Trophoblast cell (in vitro differentiated cells and primary cell): ENCODE measurements around the gene CD79A.

Source experiments
- DNase-seq, 2 donors: peaks; one replicate each; pipeline ENCODE4 v3.0.0-alpha.2; 2016
- H2AFZ ChIP-seq: 2 replicates; pipeline ENCODE4 v1.6.1; 2013; ENCODE audit warnings: low read length, moderate library complexity, mild to moderate bottlenecking; ENCODE audit not compliant: insufficient read depth, poor library complexity
- H2AK5ac ChIP-seq: 2 replicates; pipeline ENCODE4 v1.6.1; 2013; ENCODE audit warnings: mild to moderate bottlenecking, low read length
- H2BK120ac ChIP-seq: 2 replicates; pipeline ENCODE4 v1.6.1; 2013; ENCODE audit warnings: low read length, mild to moderate bottlenecking, moderate library complexity; ENCODE audit not compliant: insufficient read depth, poor library complexity
- H2BK12ac ChIP-seq: 2 replicates; pipeline ENCODE4 v1.6.1; 2013; ENCODE audit warnings: mild to moderate bottlenecking, low read length, moderate library complexity
- H2BK5ac ChIP-seq: 2 replicates; pipeline ENCODE4 v1.6.1; 2013; ENCODE audit warnings: low read length, low read depth, moderate library complexity, mild to moderate bottlenecking; ENCODE audit not compliant: poor library complexity
- H3K14ac ChIP-seq: 2 replicates; pipeline ENCODE4 v1.6.1; 2013; ENCODE audit warnings: mild to moderate bottlenecking, low read length
- H3K18ac ChIP-seq: 2 replicates; pipeline ENCODE4 v1.6.1; 2013; ENCODE audit warnings: mild to moderate bottlenecking, low read length
- H3K23ac ChIP-seq: 2 replicates; pipeline ENCODE4 v1.6.1; 2013; ENCODE audit warnings: low read length
- H3K27ac ChIP-seq: 2 replicates; pipeline ENCODE4 v1.5.1; 2013; ENCODE audit warnings: low read depth, mild to moderate bottlenecking, inconsistent platforms, low read length, moderate library complexity
- H3K27me3 ChIP-seq: 2 replicates; pipeline ENCODE4 v1.6.1; 2013; ENCODE audit warnings: inconsistent platforms, mild to moderate bottlenecking, low read length, moderate library complexity; ENCODE audit not compliant: insufficient read depth
- H3K36me3 ChIP-seq, 2 experiments: 1 replicate in 1 of 2; 2 replicates in 1 of 2; pipeline ENCODE4 v1.6.1; 2013; ENCODE audit warnings: low read length in 2 of 2, mild to moderate bottlenecking in 2 of 2, moderate library complexity in 1 of 2; ENCODE audit not compliant: insufficient read depth in 2 of 2, control insufficient read depth in 1 of 2
- H3K4ac ChIP-seq: 2 replicates; pipeline ENCODE4 v1.6.1; 2013; ENCODE audit warnings: low read depth, mild to moderate bottlenecking, low read length, moderate library complexity
- H3K4me1 ChIP-seq, 2 experiments: 1 replicate in 1 of 2; 2 replicates in 1 of 2; pipeline ENCODE4 v1.6.1; 2013; ENCODE audit warnings: low read length in 2 of 2, mild to moderate bottlenecking in 2 of 2, moderate library complexity in 1 of 2; ENCODE audit not compliant: insufficient read depth in 2 of 2, control insufficient read depth in 1 of 2
- H3K4me2 ChIP-seq: 2 replicates; pipeline ENCODE4 v1.6.1; 2013; ENCODE audit warnings: inconsistent platforms, mild to moderate bottlenecking, low read length, moderate library complexity
- H3K4me3 ChIP-seq: 2 replicates; pipeline ENCODE4 v1.5.1; 2013; ENCODE audit warnings: mild to moderate bottlenecking, low read depth, low read length, inconsistent platforms
- H3K79me1 ChIP-seq: one replicate; pipeline ENCODE4 v1.6.1; 2013; ENCODE audit warnings: low read length
- H3K79me2 ChIP-seq: 2 replicates; pipeline ENCODE4 v1.6.1; 2013; ENCODE audit warnings: low read length, mild to moderate bottlenecking; ENCODE audit not compliant: control insufficient read depth, insufficient read depth, poor library complexity
- H3K9ac ChIP-seq: 2 replicates; pipeline ENCODE4 v1.6.1; 2013; ENCODE audit warnings: mild to moderate bottlenecking, low read length
- H3K9me3 ChIP-seq: 2 replicates; pipeline ENCODE4 v1.6.1; 2013; ENCODE audit warnings: low read depth, mild to moderate bottlenecking, control low read depth, inconsistent platforms, low read length; ENCODE audit not compliant: insufficient read depth
- H4K12ac ChIP-seq: 2 replicates; pipeline ENCODE4 v1.6.1; 2013; ENCODE audit warnings: low read depth, mild to moderate bottlenecking, low read length, moderate library complexity
- H4K8ac ChIP-seq: 2 replicates; pipeline ENCODE4 v1.6.1; 2013; ENCODE audit warnings: low read depth, mild to moderate bottlenecking, low read length, moderate library complexity
- H4K91ac ChIP-seq: one replicate; pipeline ENCODE4 v1.6.1; 2013; ENCODE audit warnings: low read depth, mild to moderate bottlenecking, low read length, moderate library complexity
- WGBS: extraction: QIAGEN DNeasy Blood & Tissue Kit; methylation state at CpG from one replicate; pipeline ENCODE4 v1.1.7; 2013; ENCODE audit warnings: missing lambda C conversion rate; ENCODE audit not compliant: insufficient read length, insufficient coverage; ENCODE audit errors: extremely low coverage; 5-methylcytosine and 5-hydroxymethylcytosine counted together

CD79A gene

GRCh38 chr19:41848666-41849065 lies 28.4 kb upstream of the CD79A start:
- H3K4me1 ChIP-seq: no peaks in the 10 kb centered on the region
- H2BK120ac ChIP-seq: no peak overlapping the region
- no peak overlapping the region for H3K4ac ChIP-seq
- DNase-seq: no peak
- no peak overlapping the region for H3K4me2 ChIP-seq
- H3K14ac ChIP-seq: no peak overlapping the region
- no peak overlapping the region for H3K18ac ChIP-seq
- H3K27me3 ChIP-seq: no peaks in the 10 kb centered on the region
- H3K79me2 ChIP-seq: no peaks in the 10 kb centered on the region
- H4K8ac ChIP-seq: no peak overlapping the region
- no peak overlapping the region for H3K9ac ChIP-seq
- no peak overlapping the region for H2AFZ ChIP-seq
- H3K9me3 ChIP-seq: peaks cover 2% of the 10 kb centered on the region
- H2BK12ac ChIP-seq: no peak overlapping the region
- no peak overlapping the region for H4K91ac ChIP-seq
- H3K36me3 ChIP-seq: no peaks in the 10 kb centered on the region
- no peak overlapping the region for H4K12ac ChIP-seq
- no peak overlapping the region for H3K4me3 ChIP-seq
- no peaks in the 10 kb centered on the region for H3K79me1 ChIP-seq
- H2BK5ac ChIP-seq: no peak overlapping the region
- WGBS: no CpG with 5 or more reads among the region's 6 CpGs
- no peak overlapping the region for H2AK5ac ChIP-seq
- no peak overlapping the region for H3K27ac ChIP-seq
- no peak overlapping the region for H3K23ac ChIP-seq

DNA sequence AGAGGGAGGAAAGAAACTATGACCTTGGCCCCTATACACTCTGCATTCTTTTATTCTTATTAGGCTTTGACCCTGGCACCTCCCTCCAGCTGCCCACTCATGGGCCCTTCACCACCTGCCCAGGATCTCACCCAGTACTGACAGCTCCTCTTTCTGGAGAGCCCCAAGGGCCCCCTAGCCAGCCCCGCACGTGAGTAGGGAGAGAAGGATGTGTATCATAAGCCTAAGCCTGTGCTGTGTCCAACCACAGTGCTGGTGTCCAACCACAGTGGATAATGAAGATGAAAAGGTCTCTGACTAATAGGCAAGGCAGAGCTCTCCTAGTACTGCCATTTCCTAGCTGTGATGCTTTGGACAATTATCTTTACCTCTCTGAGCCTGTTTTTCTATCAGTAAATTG lies 28.0 kb upstream of the CD79A start:
- Histone ChIP-seq H3K14ac (no peak overlapping the region), H2AK5ac (no peak overlapping the region), H3K9ac (no peak overlapping the region), H3K27ac (no peak overlapping the region), H3K18ac (no peak overlapping the region), H3K23ac (no peak overlapping the region), H2AFZ (no peak overlapping the region), H3K79me2 (no peaks in the 10 kb centered on the region), H2BK5ac (no peak overlapping the region), H3K79me1 (no peaks in the 10 kb centered on the region), H3K4me3 (no peak overlapping the region), H4K91ac (no peak overlapping the region), H2BK12ac (no peak overlapping the region), H2BK120ac (no peak overlapping the region), H3K36me3 (no peaks in the 10 kb centered on the region), H3K4ac (no peak overlapping the region), H4K12ac (no peak overlapping the region), H3K27me3 (no peaks in the 10 kb centered on the region), H3K9me3 (peaks cover 2% of the 10 kb centered on the region), H3K4me2 (no peak overlapping the region), H3K4me1 (no peaks in the 10 kb centered on the region), H4K8ac (no peak overlapping the region)
- WGBS: no CpG with 5 or more reads among the region's 2 CpGs
- DNase-seq: no peak

DNA sequence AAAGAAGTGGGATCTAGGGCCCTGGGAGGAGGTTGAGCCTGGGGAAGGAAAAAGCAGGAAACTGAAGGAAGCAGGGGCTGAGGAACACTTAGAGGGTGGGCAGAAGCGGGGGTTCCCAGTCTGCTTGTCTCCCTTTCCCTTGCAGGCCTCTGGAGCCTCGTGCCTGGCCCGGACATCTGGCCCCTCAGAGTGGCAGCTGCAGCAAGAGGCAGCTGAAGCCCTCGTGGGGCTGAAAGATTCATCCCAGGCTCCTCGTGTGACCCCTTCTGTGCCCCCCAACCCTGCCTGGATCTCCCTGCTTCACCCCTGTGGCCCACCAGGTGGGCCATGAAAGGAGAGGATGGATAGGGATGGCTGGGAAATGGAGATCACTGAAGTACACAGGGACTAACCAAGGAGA lies 26.7 kb upstream of the CD79A start:
- H3K4me1 ChIP-seq: no peaks in the 10 kb centered on the region
- WGBS: no CpG with 5 or more reads among the region's 5 CpGs

DNA sequence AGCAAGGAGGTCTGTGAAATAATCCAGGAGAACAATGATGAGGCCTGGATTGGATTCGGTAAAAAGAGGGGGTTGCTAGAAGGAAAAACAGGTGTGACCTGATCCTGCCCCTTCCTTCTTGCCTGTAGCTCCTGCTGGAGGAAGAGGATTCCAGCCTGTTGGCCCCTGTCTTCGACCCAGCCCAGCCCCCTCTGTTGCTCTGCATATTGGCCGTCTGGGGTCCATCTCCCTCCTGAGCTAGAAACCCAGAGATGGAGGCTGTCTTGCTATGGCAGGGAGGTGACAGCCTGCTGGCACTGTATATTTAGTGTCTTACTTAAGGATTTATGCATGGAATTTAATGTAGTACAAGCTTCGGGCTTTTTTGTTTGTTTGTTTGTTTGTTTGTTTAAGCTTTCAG lies 25.6 kb upstream of the CD79A start:
- no peak overlapping the region for H4K12ac ChIP-seq
- no peaks in the 10 kb centered on the region for H3K27me3 ChIP-seq
- H2BK12ac ChIP-seq: no peak overlapping the region
- H3K23ac ChIP-seq: no peak overlapping the region
- no peak overlapping the region for H3K27ac ChIP-seq
- H3K18ac ChIP-seq: no peak overlapping the region
- WGBS: no CpG with 5 or more reads among the region's 4 CpGs
- H3K79me2 ChIP-seq: no peaks in the 10 kb centered on the region
- no peak overlapping the region for H4K91ac ChIP-seq
- H3K9ac ChIP-seq: no peak overlapping the region
- no peak overlapping the region for H4K8ac ChIP-seq
- H3K4me3 ChIP-seq: no peak overlapping the region
- no peaks in the 10 kb centered on the region for H3K9me3 ChIP-seq
- DNase-seq: no peak
- H2AK5ac ChIP-seq: no peak overlapping the region
- no peaks in the 10 kb centered on the region for H3K79me1 ChIP-seq
- H2AFZ ChIP-seq: no peak overlapping the region
- no peaks in the 10 kb centered on the region for H3K4me1 ChIP-seq
- H3K36me3 ChIP-seq: no peaks in the 10 kb centered on the region
- no peak overlapping the region for H2BK5ac ChIP-seq
- H3K14ac ChIP-seq: no peak overlapping the region
- no peak overlapping the region for H2BK120ac ChIP-seq
- no peak overlapping the region for H3K4me2 ChIP-seq
- H3K4ac ChIP-seq: no peak overlapping the region

More for the DNA sequence above, 26.7 kb upstream of the CD79A start:
- Histone ChIP-seq H3K18ac (no peak overlapping the region), H3K4me2 (no peak overlapping the region), H2BK12ac (no peak overlapping the region), H4K12ac (no peak overlapping the region), H3K14ac (no peak overlapping the region), H3K79me2 (no peaks in the 10 kb centered on the region), H3K4me3 (no peak overlapping the region), H3K27ac (no peak overlapping the region), H3K9me3 (no peaks in the 10 kb centered on the region), H2AK5ac (no peak overlapping the region), H2BK120ac (no peak overlapping the region), H3K4ac (no peak overlapping the region), H4K91ac (no peak overlapping the region), H2AFZ (no peak overlapping the region), H3K23ac (no peak overlapping the region), H3K79me1 (no peaks in the 10 kb centered on the region), H3K36me3 (no peaks in the 10 kb centered on the region), H3K9ac (no peak overlapping the region), H2BK5ac (no peak overlapping the region), H4K8ac (no peak overlapping the region), H3K27me3 (no peaks in the 10 kb centered on the region)
- DNase-seq: no peak
